Brain microvascular endothelial cell (primary cell): ENCODE measurements around the gene C6orf15.

Experiments
- DNase-seq: peaks from one replicate; pipeline ENCODE4 v3.0.0-alpha.2; 2020
- H3K27ac ChIP-seq: fragments of 250-450 bp; sonication (Bioruptor Pico); 2 replicates; pipeline ENCODE4 v1.5.1; 2020; ENCODE audit warnings: mild to moderate bottlenecking, moderate library complexity
- H3K27me3 ChIP-seq: fragments of 250-450 bp; sonication (Bioruptor Pico); replicated peaks from 2 replicates; pipeline ENCODE4 v1.5.1; 2020; ENCODE audit warnings: mild to moderate bottlenecking
- H3K36me3 ChIP-seq: fragments of 250-450 bp; sonication (Bioruptor Pico); replicated peaks from 2 replicates; pipeline ENCODE4 v1.5.1; 2020; ENCODE audit warnings: mild to moderate bottlenecking
- H3K4me3 ChIP-seq: 2 replicates; pipeline ENCODE4 v1.5.1; 2011; ENCODE audit warnings: low read depth, mild to moderate bottlenecking, control low read depth, low read length, moderate library complexity
- CTCF ChIP-seq: IDR thresholded peaks from 2 replicates; pipeline ENCODE4 v1.5.1; 2011; ENCODE audit warnings: low read depth, mild to moderate bottlenecking, moderate library complexity, low read length, control low read depth, inconsistent platforms; ENCODE audit errors: missing control alignments
- in situ Hi-C: cut with HindIII; loops from 2 replicates; pipeline ENCODE4 v1.10.0; 2017; ENCODE audit warnings: low sequenced_read_pairs, low pct_ligation_motif_present

Gene C6orf15

GRCh38 chr6:31156641-31157040, 44.3 kb upstream of the C6orf15 start:
- Histone ChIP-seq H3K27me3 (no peaks in the 10 kb centered on the region), H3K27ac (no peak overlapping the region), H3K4me3 (no peak overlapping the region), H3K36me3 (no peaks in the 10 kb centered on the region)
- no peak for TF ChIP-seq CTCF
- in situ Hi-C loops, result no loop called here
- DNase-seq, result no peak

GRCh38 chr6:31154436-31154835, 42.1 kb upstream of the C6orf15 start:
- no peak for TF ChIP-seq CTCF
- in situ Hi-C loops, result no loop called here
- Histone ChIP-seq H3K27me3 (no peaks in the 10 kb centered on the region), H3K27ac (no peak overlapping the region), H3K36me3 (no peaks in the 10 kb centered on the region), H3K4me3 (no peak overlapping the region)
- DNase-seq, result no peak

- no peak for TF ChIP-seq CTCF
- in situ Hi-C loops, result no loop called here
- Histone ChIP-seq H3K27ac (no peak overlapping the region), H3K36me3 (no peaks in the 10 kb centered on the region), H3K4me3 (no peak overlapping the region), H3K27me3 (no peaks in the 10 kb centered on the region)
- no peak for DNase-seq
These were observed 40.4 kb upstream of the C6orf15 start for GRCh38 chr6:31152781-31153180.

- DNase-seq, result no peak
- no peak for TF ChIP-seq CTCF
- Histone ChIP-seq H3K4me3 (no peak overlapping the region), H3K36me3 (no peaks in the 10 kb centered on the region), H3K27ac (no peak overlapping the region), H3K27me3 (no peaks in the 10 kb centered on the region)
- in situ Hi-C loops, result no loop called here
These were observed 37.6 kb upstream of the C6orf15 start for GRCh38 chr6:31149827-31150447.

GRCh38 chr6:31145386-31145785, 33.0 kb upstream of the C6orf15 start:
- Histone ChIP-seq H3K4me3 (no peak overlapping the region), H3K27me3 (no peaks in the 10 kb centered on the region), H3K27ac (no peak overlapping the region), H3K36me3 (no peaks in the 10 kb centered on the region)
- DNase-seq, result no peak
- in situ Hi-C loops, result no loop called here
- TF ChIP-seq CTCF, result no peak

- H3K27me3 ChIP-seq, result no peaks in the 10 kb centered on the region
- TF ChIP-seq CTCF, result no peak
- no peaks in the 10 kb centered on the region for H3K36me3 ChIP-seq
- in situ Hi-C loops, result no loop called here
- DNase-seq, result no peak
- no peak overlapping the region for H3K4me3 ChIP-seq
- no peak overlapping the region for H3K27ac ChIP-seq
These were observed 32.6 kb upstream of the C6orf15 start for GRCh38 chr6:31144970-31145340.
